B cell (primary cell): ENCODE measurements around the gene BCL11A. TPM values are rescaled to one million over a fixed set of nuclear protein-coding genes. Genes with fewer than 3 reads are reported as not detected.
A peak's percentile ranks its signal among the peaks of the same experiment; 100 is the strongest.

ENCODE experiments used
- ATAC-seq: fragments of 200-7000 bp; cut with Tn5 transposase; one replicate; pipeline ENCODE4 v1.10.0; 2021; ENCODE audit warnings: low read depth, mild to moderate bottlenecking, moderate number of reproducible peaks, moderate library complexity
- CTCF ChIA-PET: fragments of 350-600 bp; sonication (Branson Sonifier 250); formaldehyde crosslinking; loops from one replicate; lab custom pipeline; 2021; ENCODE audit warnings: antibody characterized with exemption, inconsistent platforms; lab: Charles Lee
- POLR2A ChIA-PET: fragments of 350-600 bp; sonication (Branson Sonifier 250); formaldehyde crosslinking; loops from one replicate; lab custom pipeline; 2021; ENCODE audit warnings: antibody characterized with exemption; lab: Charles Lee
- DNase-seq: peaks from one replicate; pipeline ENCODE4 v3.0.0; 2013
- H2AFZ ChIP-seq: 2 replicates; pipeline ENCODE4 v1.6.1; 2012; ENCODE audit warnings: mild to moderate bottlenecking, low read depth, low read length; ENCODE audit not compliant: insufficient read depth, poor library complexity, severe bottlenecking
- H3K27ac ChIP-seq, 2 donors: 1 replicate in 1 of 2; 2 replicates in 1 of 2; pipeline ENCODE4 v1.5.1; 2012 to 2013; ENCODE audit warnings: low read length in 2 of 2, mild to moderate bottlenecking in 2 of 2, moderate library complexity in 1 of 2
- H3K27me3 ChIP-seq, 4 experiments: fragments of 200-600 bp in 1 of 4; sonication (generic) in 1 of 4; replicated peaks in 1 of 4; 1 replicate in 2 of 4; 2 replicates in 2 of 4; pipeline versions ENCODE4 v1.6.1 to v1.7.0; 2013 to 2016; ENCODE audit warnings: low read length in 3 of 4, mild to moderate bottlenecking in 2 of 4, mixed read lengths in 1 of 4, moderate library complexity in 1 of 4; ENCODE audit not compliant: insufficient read depth in 4 of 4, control insufficient read depth in 3 of 4; ENCODE audit errors: control extremely low read depth in 1 of 4
- H3K36me3 ChIP-seq, 2 experiments: replicated peaks in 1 of 2; 1 replicate in 1 of 2; 2 replicates in 1 of 2; pipeline versions ENCODE4 v1.6.1 to v1.7.1; 2013; ENCODE audit warnings: low read length in 1 of 2; ENCODE audit not compliant: insufficient read depth in 2 of 2, control insufficient read depth in 1 of 2; ENCODE audit errors: control extremely low read depth in 1 of 2, extremely low read depth in 1 of 2
- H3K4me1 ChIP-seq, 2 donors: fragments of 200-600 bp in 1 of 2; sonication (generic) in 1 of 2; 1 replicate in 1 of 2; 2 replicates in 1 of 2; pipeline versions ENCODE4 v1.5.1 to v1.6.1; 2013 to 2017; ENCODE audit warnings: low read length in 2 of 2; ENCODE audit not compliant: control insufficient read depth in 2 of 2, insufficient read depth in 2 of 2
- H3K4me2 ChIP-seq: replicated peaks from 2 replicates; pipeline ENCODE3; 2012; ENCODE audit warnings: mild to moderate bottlenecking, low read depth, low read length; ENCODE audit not compliant: poor library complexity, severe bottlenecking
- H3K4me3 ChIP-seq, 5 experiments: fragments of 200-600 bp in 1 of 5; sonication (generic) in 1 of 5; 1 replicate in 3 of 5; 2 replicates in 2 of 5; pipeline versions ENCODE4 v1.5.1 to v1.7.0; 2011 to 2016; ENCODE audit warnings: low read length in 4 of 5, mild to moderate bottlenecking in 4 of 5, low read depth in 2 of 5, control low read depth in 1 of 5, moderate library complexity in 1 of 5; ENCODE audit not compliant: insufficient read depth in 1 of 5; ENCODE audit errors: control extremely low read depth in 1 of 5, extremely low read depth in 1 of 5
- H3K79me2 ChIP-seq: fragments of 200-600 bp; sonication (generic); one replicate; pipeline ENCODE4 v1.6.0; 2016; ENCODE audit warnings: low read length; ENCODE audit not compliant: control insufficient read depth, insufficient read depth
- H3K9ac ChIP-seq: fragments of 200-600 bp; sonication (generic); 2 replicates; pipeline ENCODE4 v1.6.1; 2017; ENCODE audit warnings: mild to moderate bottlenecking, low read length, moderate library complexity
- H3K9me3 ChIP-seq, 3 donors: one replicate each; pipeline versions ENCODE4 v1.6.1 to v1.7.1; 2013; ENCODE audit warnings: low read length in 2 of 3; ENCODE audit not compliant: control insufficient read depth in 2 of 3, insufficient read depth in 1 of 3; ENCODE audit errors: control extremely low read depth in 1 of 3
- H4K20me1 ChIP-seq: 2 replicates; pipeline ENCODE4 v1.6.0; 2012; ENCODE audit warnings: mild to moderate bottlenecking, low read length; ENCODE audit not compliant: insufficient read depth, control insufficient read depth, poor library complexity, severe bottlenecking
- H3K27ac Mint-ChIP-seq: one replicate; pipeline ENCODE4 v1.8.0; 2021; ENCODE audit warnings: mixed read lengths
- H3K27me3 Mint-ChIP-seq: one replicate; pipeline ENCODE4 v1.8.0; 2021; ENCODE audit warnings: mixed read lengths
- H3K4me1 Mint-ChIP-seq: one replicate; pipeline ENCODE4 v1.8.0; 2021; ENCODE audit warnings: mixed read lengths
- H3K4me3 Mint-ChIP-seq: one replicate; pipeline ENCODE4 v1.8.0; 2021; ENCODE audit warnings: mixed read lengths
- H3K9me3 Mint-ChIP-seq: one replicate; pipeline ENCODE4 v1.8.0; 2022; ENCODE audit warnings: mixed read lengths; ENCODE audit not compliant: insufficient read depth
- EZH2 ChIP-seq: IDR thresholded peaks from 2 replicates; pipeline ENCODE4 v1.6.1; 2012; ENCODE audit warnings: borderline replicate concordance, low read depth, mild to moderate bottlenecking, moderate library complexity, low read length; ENCODE audit not compliant: insufficient read depth, poor library complexity, severe bottlenecking
- WGBS: methylation state at CpG from one replicate; pipeline ENCODE4 v1.1.5; 2013; ENCODE audit warnings: missing lambda C conversion rate; ENCODE audit not compliant: insufficient coverage; 5-methylcytosine and 5-hydroxymethylcytosine counted together
- intact Hi-C: fragments of 100-400 bp; cut with micrococcal nuclease; formaldehyde crosslinking; loops from one replicate; pipeline ENCODE4 v1.10.0; 2022
- polyA plus RNA-seq: library from polyadenylated mRNA; depleted of rRNA; stranded (reverse); fragments of >200 nt; gene quantifications from 2 replicates; pipeline ENCODE4 v1.2.3, GENCODE V29; 2012
- total RNA-seq, 2 donors: library from RNA; stranded (reverse); fragments of 120-200 nt in 1 of 2; gene quantifications; 1 replicate in 1 of 2; 2 replicates in 1 of 2; pipeline versions ENCODE4 v1.2.3 to v1.2.4, GENCODE V29; 2013 to 2022
- TF ChIP-seq, protein P1 (sequence below): fragments of 200-600 bp; IDR thresholded peaks from one replicate; pipeline ENCODE4 v1.8.0; 2022; ENCODE audit warnings: antibody characterized with exemption, mild to moderate bottlenecking

Gene BCL11A
- total and polyA plus RNA-seq, 2 donors (not counting 1 experiment from before 2014, with no cell fraction given) = 81.8 to 383 TPM

DNA sequence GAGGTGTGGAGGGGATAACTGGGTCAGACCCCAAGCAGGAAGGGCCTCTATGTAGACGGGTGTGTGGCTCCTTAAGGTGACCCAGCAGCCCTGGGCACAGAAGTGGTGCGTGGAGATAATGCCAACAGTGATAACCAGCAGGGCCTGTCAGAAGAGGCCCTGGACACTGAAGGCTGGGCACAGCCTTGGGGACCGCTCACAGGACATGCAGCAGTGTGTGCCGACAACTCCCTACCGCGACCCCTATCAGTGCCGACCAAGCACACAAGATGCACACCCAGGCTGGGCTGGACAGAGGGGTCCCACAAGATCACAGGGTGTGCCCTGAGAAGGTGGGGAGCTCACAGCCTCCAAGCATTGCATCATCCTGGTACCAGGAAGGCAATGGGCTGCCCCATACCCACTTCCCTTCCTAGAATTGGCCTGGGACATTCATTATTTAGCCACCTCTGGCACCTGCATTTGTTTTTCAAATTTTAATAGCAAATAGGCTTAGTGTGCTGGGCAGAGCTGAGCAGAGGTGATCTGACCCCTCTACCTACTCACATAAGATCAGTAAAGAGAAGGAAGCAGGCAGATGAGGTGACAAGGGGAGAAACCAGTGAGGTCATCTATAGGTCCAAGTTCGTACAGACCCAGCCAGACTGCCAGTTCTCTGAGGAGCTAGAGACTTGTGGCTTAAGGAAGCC lies 55.2 kb downstream of the BCL11A start:
- 100% methylated on average over 7 of the region's 8 CpGs for WGBS
- Histone ChIP-seq H3K36me3 (peaks cover 1 to 77% of the 10 kb centered on the region in 2 experiments), H4K20me1 (peaks cover 74% of the 10 kb centered on the region), H3K4me1 (peaks cover 99 to 100% of the 10 kb centered on the region in 2 donors), H3K27me3 (no peaks in the 10 kb centered on the region), H2AFZ (no peak overlapping the region), H3K4me2 (peak overlapping the region; percentile 66), H3K79me2 (peaks cover 100% of the 10 kb centered on the region), H3K9ac (peak overlapping the region; percentile 31), H3K27ac (peak overlapping the region; percentile 80 to 93), H3K9me3 (no peaks in the 10 kb centered on the region), H3K4me3 (peak overlapping the region in 1 of 5 experiments; percentile 8)
- DNase-seq (no peak), ATAC-seq (peak; percentile 19)
- intact Hi-C loops = loop anchor here (1.0 to 5.0 kb wide), 2 partner anchors 14 to 146 kb away; no protein-coding TSS in a partner anchor
- TF ChIP-seq, protein P1, sequence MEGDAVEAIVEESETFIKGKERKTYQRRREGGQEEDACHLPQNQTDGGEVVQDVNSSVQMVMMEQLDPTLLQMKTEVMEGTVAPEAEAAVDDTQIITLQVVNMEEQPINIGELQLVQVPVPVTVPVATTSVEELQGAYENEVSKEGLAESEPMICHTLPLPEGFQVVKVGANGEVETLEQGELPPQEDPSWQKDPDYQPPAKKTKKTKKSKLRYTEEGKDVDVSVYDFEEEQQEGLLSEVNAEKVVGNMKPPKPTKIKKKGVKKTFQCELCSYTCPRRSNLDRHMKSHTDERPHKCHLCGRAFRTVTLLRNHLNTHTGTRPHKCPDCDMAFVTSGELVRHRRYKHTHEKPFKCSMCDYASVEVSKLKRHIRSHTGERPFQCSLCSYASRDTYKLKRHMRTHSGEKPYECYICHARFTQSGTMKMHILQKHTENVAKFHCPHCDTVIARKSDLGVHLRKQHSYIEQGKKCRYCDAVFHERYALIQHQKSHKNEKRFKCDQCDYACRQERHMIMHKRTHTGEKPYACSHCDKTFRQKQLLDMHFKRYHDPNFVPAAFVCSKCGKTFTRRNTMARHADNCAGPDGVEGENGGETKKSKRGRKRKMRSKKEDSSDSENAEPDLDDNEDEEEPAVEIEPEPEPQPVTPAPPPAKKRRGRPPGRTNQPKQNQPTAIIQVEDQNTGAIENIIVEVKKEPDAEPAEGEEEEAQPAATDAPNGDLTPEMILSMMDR = no peak
- TF ChIP-seq EZH2 = no peak
- Mint-ChIP-seq H3K4me1 (peaks cover 96% of the 10 kb centered on the region), H3K27me3 (no peaks in the 10 kb centered on the region), H3K9me3 (no peaks in the 10 kb centered on the region), H3K27ac (peak overlapping the region; percentile 88), H3K4me3 (peak overlapping the region; percentile 74)
- POLR2A ChIA-PET = interaction anchor here (0.7 to 2.4 kb wide), 2 partner anchors 29 to 52 kb away, joined by 10 to 12 read pairs; no protein-coding TSS in a partner anchor
- CTCF ChIA-PET = interaction anchor here (1.0 to 2.8 kb wide), 10 partner anchors 8 to 161 kb away, joined by 3 to 11 read pairs (median 5); no protein-coding TSS in a partner anchor

GRCh38 chr2:60497500-60497899 lies 56.0 kb downstream of the BCL11A start:
- no peak overlapping the region for H2AFZ ChIP-seq
- ChIA-PET POLR2A (interaction anchor here (0.7 kb wide), 1 partner anchor 332 kb away, joined by 3 read pairs; no protein-coding TSS in a partner anchor), CTCF (interaction anchor here (1.0 to 2.8 kb wide), 7 partner anchors 9 to 58 kb away, joined by 3 to 9 read pairs (median 4); no protein-coding TSS in a partner anchor)
- no CpG with 5 or more reads among the region's 2 CpGs for WGBS
- no peaks in the 10 kb centered on the region for H3K27me3 Mint-ChIP-seq
- H3K9me3 ChIP-seq = no peaks in the 10 kb centered on the region
- H3K4me2 ChIP-seq = peak overlapping the region; percentile 66
- peaks cover 1 to 82% of the 10 kb centered on the region in 2 experiments for H3K36me3 ChIP-seq
- peaks cover 100% of the 10 kb centered on the region for H3K79me2 ChIP-seq
- no peaks in the 10 kb centered on the region for H3K27me3 ChIP-seq
- no peak overlapping the region for H3K4me3 ChIP-seq
- DNase-seq (no peak), ATAC-seq (no peak)
- H3K4me1 ChIP-seq = peaks cover 99 to 100% of the 10 kb centered on the region in 2 donors
- peak overlapping the region; percentile 80 to 93 for H3K27ac ChIP-seq
- H3K4me1 Mint-ChIP-seq = peaks cover 96% of the 10 kb centered on the region
- H4K20me1 ChIP-seq = peaks cover 76% of the 10 kb centered on the region
- H3K27ac Mint-ChIP-seq = peak overlapping the region; percentile 88
- intact Hi-C loops = loop anchor here (2.0 to 5.0 kb wide), 2 partner anchors 51 to 145 kb away; no protein-coding TSS in a partner anchor
- no peak for TF ChIP-seq EZH2
- TF ChIP-seq, protein P1 = no peak
- no peaks in the 10 kb centered on the region for H3K9me3 Mint-ChIP-seq
- no peak overlapping the region for H3K9ac ChIP-seq
- peak overlapping the region; percentile 29 for H3K4me3 Mint-ChIP-seq
